GM21737 (cell line): Measurements from ENCODE around the gene IGFLR1.
"Not testable (repeated sequence)": the region's sequence is repeated elsewhere in the genome, so short reads cannot be mapped to it uniquely, and the experiment has no call there.

Source experiments
- ATAC-seq: cut with Tn5 transposase; IDR thresholded peaks from one replicate; pipeline ENCODE4 v1.9.1; 2021; ENCODE audit warnings: mild to moderate bottlenecking, moderate library complexity; ENCODE audit not compliant: unreplicated experiment

IGFLR1 gene

DNA sequence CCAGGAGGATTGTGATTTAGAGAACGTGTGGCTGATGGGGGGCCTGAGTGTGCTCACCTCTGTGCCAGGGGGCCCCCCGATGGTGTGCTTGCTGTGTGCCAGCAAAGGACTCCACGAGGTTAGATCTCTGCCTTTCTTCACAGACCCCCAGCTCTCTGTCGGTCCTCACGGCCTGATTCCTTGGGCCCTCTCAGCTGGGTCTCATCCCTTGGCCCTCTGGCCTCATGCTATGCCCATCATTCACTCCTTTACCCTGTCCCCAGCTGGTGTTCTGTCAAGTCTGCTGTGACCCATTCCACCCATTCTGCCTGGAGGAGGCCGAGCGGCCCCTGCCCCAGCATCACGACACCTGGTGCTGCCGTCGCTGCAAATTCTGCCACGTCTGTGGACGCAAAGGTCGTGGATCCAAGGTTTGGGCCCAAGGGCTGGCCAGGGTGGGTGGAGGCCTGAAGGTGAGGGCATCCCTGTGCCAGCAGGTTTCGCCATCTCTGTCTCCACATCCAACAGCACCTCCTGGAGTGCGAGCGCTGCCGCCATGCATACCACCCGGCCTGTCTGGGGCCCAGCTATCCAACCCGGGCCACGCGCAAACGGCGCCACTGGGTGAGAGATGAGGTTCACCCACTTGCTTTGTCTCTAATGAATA lies 16.9 kb downstream of the IGFLR1 start:
- ATAC-seq = no peak

DNA sequence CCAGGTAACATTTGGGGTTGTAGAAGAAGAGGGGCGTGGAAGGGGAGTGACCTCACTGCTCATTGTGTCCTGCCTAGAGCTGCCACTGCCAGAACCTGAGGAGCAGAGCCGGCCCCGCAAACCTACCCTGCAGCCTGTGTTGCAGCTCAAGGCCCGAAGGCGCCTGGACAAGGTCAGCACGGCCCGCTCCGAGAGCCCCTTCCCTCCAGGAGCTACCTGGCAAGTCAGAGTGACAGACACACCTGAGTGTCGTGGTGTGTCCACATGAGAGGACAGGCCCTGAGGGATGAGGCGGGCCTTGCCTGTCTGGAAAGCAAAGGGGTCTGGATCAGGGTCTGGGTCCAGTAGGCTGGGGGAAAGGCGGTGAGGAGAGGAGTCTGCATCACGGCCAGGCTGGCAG lies 17.7 kb downstream of the IGFLR1 start:
- ATAC-seq = no peak

DNA sequence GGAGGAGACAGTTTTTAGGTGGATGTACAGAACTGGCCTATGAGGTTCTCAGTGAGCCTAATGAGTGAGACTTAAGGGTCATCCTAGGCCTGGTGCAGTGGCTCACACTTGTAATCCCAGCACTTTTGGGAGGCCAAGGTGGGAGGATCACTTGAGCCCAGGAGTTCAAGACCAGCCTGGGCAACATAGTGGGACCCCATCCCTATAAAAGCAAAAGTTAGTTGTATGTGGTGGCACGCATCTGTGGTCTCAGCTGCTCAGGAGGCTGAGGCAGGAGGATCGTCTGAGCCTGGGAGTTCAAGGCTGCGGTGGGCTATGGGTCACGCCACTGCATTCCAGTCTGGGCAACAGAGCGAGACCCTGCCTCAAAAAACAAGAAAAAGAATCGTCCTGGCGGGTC lies 18.1 kb downstream of the IGFLR1 start:
- ATAC-seq = not testable (repeated sequence)

DNA sequence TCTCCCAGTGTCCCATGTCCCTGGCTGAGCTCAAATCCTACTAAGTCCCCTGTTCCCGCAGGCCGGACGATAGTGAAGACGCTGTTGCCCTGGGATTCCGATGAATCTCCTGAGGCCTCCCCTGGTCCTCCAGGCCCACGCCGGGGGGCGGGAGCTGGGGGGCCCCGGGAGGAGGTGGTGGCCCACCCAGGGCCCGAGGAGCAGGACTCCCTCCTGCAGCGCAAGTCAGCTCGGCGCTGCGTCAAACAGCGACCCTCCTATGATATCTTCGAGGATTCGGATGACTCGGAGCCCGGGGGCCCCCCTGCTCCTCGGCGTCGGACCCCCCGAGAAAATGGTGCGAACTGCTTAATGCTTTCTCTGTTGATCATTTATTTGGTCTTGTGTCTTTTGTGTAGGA lies 18.6 kb downstream of the IGFLR1 start:
- ATAC-seq = no peak

DNA sequence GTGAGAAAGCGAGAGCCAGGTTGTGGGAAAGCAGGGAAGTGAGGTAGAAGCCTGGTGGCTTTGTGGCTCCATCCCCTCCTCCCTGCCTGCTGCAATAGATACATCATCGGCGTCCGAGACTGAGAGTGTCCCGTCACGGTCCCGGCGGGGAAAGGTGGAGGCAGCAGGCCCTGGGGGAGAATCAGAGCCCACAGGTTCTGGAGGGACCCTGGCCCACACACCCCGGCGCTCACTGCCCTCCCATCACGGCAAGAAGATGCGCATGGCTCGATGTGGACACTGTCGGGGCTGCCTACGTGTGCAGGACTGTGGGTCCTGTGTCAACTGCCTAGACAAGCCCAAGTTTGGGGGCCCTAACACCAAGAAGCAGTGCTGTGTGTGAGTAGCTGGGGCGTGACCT lies 19.4 kb downstream of the IGFLR1 start:
- no peak for ATAC-seq

DNA sequence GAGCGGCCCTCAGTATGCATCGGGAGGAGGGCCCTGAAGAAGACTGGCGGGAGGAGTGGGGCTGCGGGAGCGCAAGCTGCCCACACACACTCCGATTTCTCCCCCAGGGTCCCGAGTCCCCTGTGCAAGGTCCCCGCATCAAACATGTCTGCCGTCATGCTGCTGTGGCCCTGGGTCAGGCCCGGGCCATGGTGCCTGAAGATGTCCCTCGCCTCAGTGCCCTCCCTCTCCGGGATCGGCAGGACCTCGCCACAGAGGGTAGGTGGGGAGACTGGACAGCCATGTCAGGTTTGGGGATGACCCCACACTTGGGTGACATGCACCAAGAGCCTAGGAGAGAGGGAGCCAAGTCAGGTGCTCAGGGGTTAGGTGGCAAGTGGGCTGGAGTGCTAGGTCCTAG lies 19.8 kb downstream of the IGFLR1 start:
- ATAC-seq = no peak

DNA sequence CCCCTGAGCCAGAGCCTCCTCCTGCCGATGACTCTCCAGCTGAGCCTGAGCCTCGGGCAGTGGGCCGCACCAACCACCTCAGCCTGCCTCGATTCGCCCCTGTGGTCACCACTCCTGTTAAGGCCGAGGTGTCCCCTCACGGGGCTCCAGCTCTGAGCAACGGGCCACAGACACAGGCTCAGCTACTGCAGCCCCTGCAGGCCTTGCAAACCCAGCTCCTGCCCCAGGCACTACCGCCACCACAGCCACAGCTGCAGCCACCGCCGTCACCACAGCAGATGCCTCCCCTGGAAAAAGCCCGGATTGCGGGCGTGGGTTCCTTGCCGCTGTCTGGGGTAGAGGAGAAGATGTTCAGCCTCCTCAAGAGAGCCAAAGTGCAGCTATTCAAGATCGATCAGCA lies 20.9 kb downstream of the IGFLR1 start:
- ATAC-seq = no peak

DNA sequence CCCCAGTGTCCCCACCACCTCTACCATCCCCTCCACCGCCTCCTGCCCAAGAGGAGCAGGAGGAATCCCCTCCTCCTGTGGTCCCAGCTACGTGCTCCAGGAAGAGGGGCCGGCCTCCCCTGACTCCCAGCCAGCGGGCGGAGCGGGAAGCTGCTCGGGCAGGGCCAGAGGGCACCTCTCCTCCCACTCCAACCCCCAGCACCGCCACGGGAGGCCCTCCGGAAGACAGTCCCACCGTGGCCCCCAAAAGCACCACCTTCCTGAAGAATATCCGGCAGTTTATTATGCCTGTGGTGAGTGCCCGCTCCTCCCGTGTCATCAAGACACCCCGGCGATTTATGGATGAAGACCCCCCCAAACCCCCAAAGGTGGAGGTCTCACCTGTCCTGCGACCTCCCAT lies 21.6 kb downstream of the IGFLR1 start:
- no peak for ATAC-seq

DNA sequence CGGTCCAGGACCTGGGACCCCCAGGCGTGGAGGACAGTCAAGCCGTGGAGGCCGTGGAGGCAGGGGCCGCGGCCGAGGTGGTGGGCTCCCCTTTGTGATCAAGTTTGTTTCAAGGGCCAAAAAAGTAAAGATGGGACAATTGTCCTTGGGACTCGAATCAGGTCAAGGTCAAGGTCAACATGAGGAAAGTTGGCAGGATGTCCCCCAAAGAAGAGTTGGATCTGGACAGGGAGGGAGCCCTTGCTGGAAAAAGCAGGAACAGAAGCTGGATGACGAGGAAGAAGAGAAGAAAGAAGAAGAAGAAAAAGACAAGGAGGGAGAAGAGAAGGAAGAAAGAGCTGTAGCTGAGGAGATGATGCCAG lies 22.1 kb downstream of the IGFLR1 start:
- no peak for ATAC-seq

DNA sequence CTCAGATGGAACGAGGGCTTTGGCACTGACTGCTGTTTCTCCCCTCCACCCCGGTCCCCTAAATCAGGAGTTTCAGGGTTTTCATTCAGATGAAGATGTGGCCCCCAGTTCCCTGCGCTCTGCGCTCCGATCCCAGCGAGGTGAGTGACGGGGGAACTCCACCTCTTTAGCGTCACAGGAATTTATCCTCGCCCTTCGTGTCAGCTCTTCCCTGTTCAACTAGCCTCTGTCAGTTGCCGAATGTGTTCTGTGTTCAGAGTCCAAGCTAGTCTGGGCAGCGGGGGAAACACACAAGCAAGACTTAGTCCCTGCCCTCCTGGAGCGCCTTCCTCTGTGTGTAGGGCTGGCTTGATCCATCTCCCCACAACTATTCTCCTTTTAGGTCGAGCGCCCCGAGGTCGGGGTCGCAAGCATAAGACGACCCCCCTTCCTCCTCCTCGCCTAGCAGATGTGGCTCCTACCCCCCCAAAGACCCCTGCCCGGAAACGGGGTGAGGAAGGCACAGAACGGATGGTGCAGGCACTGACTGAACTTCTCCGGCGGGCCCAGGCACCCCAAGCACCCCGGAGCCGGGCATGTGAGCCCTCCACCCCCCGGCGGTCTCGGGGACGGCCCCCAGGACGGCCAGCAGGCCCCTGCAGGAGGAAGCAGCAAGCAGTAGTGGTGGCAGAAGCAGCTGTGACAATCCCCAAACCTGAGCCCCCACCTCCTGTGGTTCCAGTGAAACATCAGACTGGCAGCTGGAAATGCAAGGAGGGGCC lies 22.7 kb downstream of the IGFLR1 start:
- ATAC-seq = no peak

DNA sequence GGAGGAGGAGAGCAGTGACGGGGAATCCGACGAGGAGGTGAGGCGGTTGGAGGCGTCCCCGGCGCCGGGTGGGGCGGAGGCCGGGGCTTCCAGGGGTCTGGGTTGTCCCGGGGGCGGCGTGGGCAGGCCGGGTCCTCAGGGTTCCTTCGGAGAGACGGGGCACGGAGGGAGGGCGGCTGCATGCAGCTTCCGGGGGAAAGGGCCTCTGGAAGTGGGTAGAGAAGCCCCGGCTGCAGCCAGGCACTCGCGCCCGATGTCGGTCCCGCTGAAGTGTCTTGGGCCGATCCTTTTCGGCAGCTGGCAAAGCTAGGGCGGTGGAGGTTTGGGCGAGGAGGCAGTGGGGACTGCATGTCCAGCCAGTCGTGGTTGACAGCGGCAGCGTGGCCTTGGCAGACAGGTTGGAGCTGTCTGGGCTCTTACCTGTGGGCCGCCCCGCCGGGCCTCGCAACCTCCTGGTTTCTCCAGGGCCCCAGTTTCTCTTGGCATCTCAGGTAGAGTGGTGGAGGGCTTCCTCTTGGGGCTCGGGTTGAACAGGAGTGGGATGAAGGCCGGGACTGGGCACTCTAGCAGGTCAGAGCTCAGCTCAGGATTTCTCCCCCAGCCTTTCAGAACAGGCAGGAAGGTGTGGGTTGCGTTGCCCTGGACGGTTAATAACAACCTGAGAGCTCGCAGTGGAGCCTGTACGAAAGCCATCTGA lies 23.8 kb downstream of the IGFLR1 start:
- no peak for ATAC-seq

DNA sequence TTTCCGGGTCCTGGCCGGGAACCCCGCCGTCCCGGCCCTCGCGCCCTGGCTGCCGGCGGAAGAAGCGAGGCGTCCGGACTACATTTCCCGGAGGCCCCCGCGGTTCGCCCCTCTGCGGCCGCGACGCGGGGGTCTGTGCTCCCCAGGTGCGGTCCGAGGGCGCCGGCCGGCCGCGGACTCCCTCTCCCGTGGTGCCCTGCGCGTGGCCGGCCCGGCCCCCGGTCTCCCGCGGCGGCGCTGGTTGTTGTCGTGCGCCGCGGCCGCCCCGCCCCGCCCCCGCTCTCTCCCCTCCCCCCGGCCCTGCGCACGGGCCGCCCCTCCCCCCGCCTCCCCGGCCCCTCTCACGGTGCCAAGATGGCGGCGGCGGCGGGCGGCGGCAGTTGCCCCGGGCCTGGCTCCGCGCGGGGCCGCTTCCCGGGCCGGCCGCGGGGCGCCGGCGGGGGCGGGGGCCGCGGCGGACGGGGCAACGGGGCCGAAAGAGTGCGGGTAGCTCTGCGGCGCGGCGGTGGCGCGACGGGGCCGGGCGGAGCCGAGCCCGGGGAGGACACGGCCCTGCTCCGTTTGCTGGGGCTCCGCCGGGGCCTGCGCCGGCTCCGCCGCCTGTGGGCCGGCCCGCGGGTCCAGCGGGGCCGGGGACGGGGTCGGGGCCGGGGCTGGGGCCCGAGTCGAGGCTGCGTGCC lies 24.4 kb downstream of the IGFLR1 start, which contains the start of gene KMT2B:
KMT2B (plus strand) TSS at position 339 of the 680 bp plus-strand sequence; CDS start at position 355, 16 bp downstream.
- ATAC-seq = no peak

DNA sequence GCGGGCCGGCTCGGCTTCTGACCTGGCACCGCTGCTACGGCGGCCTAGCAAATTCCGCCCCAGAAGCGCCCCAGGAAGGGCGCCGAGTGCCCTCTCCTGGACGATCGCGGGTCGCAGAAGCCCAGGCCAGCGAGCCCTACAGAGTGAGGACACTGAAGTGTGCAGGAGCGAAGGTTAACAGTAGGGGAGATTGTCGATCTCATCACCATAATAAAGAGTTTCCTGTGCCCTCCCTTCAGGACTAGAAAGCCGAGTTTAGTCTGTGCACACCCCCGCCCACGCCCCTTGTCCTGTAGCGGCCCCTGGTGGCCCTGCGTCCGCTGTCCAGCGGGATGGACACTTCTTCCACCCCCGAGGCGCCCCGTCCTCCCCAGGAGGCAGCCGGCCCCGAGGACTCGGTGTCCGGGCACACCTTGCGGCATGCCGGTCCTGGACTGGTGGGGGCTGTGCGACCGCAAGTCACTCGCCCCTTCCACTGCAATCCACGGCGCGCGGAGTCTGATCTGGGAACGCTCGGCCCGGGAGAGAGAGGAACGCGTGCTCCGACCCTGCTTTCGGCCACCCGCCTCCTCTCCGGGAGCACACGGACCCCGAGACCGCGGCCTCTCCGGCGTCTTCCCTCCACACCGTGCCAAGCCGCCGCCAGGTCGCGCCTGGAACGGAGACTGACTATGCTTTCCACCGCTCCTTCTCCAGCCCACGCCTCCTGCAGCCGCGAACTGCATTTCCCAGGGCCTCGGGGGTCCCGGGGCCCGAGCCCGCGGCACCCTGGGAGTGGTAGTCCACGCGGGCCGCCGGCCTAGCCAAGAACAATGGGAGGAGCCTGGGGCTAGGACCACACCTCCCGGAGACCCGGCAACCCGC lies 25.2 kb downstream of the IGFLR1 start:
- peak; percentile 58 for ATAC-seq

DNA sequence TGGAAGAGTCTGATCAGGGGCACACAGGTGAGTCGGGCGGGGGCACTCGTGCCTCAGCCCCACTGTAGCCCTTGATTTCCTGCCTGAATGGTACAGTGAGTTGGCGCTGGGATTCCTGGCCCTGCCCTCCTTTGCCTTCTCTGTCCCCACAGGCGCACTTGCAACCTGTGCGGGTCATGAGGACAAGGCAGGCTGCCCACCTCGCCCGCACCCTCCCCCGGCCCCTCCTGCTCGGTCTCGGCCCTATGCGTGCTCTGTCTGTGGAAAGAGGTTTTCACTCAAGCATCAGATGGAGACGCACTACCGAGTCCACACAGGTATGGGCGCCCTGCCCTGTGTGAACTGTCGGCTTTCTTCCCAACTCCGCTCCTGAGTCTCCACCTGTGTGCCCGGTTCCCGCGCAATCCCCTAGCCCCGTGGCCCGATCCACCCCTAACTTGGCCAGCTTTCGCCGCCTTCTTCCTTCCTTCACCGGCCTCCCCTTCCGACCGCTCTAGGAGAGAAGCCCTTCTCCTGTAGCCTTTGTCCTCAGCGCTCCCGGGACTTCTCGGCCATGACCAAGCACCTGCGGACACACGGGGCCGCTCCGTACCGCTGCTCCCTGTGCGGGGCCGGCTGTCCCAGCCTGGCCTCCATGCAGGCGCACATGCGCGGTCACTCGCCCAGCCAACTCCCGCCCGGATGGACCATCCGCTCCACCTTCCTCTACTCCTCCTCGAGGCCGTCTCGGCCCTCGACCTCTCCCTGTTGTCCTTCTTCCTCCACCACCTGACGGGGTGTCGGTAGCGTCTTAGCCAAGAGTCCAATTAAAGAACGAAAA lies 26.1 kb downstream of the IGFLR1 start:
- no peak for ATAC-seq

DNA sequence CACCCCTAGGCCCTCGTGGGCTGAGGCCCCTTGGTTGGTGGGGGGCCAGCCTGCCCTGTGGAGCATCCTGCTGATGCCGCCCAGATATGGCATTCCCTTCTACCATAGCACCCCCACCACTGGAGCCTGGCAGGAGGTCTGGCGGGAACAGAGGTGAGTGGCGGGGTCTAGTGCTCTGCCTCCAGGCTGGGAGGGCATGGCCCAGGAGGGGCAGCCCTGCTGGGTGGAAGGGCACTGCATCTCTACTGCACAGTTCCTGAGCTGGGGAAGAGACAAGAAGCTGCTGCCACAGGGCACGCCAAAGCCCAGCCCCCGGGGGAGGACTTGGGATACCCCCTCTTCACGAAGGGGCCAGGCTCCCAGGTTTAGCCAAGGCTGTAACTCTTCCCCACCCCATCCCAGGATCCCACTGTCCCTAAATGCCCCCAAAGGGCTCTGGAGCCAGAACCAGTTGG lies 26.9 kb downstream of the IGFLR1 start:
- no peak for ATAC-seq

DNA sequence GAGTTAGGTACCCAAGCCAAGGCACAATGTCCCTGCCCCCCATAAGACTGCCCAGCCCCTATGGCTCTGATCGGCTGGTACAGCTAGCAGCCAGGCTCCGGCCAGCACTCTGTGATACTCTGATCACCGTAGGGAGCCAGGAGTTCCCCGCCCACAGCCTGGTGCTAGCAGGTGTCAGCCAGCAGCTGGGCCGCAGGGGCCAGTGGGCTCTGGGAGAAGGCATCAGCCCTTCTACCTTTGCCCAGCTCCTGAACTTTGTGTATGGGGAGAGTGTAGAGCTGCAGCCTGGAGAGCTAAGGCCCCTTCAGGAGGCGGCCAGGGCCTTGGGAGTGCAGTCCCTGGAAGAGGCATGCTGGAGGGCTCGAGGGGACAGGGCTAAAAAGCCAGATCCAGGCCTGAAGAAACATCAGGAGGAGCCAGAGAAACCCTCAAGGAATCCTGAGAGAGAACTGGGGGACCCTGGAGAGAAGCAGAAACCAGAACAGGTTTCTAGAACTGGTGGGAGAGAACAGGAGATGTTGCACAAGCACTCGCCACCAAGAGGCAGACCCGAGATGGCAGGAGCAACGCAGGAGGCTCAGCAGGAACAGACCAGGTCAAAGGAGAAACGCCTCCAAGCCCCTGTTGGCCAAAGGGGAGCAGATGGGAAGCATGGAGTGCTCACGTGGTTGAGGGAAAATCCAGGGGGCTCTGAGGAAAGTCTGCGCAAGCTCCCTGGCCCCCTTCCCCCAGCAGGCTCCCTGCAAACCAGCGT lies 27.5 kb downstream of the IGFLR1 start:
- no peak for ATAC-seq

DNA sequence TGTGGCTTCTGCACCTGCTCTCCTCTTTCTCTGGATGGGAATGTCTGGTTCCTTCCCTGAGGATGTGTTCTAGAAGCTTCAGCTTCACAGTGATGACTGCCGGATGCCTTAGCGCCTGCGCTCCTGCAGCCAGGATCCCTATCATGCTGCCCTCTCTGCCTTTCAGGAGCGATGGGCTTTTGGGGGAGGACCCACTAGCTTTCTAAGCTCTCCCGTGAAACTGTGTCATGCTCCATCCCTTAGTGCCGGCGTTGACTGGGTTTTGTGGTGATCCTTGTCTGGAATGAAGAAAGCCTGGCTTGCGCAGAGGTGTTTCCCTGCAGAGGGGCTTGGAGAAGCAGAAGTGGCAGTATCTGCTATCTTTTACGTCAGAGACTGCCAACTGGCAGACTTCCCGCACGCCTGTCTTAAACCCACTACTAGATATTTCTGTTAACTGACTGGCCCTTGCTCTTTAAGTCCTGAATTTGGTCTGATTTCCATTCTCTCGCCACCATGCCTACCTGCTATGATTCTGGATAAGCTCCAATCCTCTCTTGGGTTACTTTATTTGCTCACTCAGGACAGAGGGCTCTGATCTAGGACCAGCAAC lies 28.3 kb downstream of the IGFLR1 start:
- no peak for ATAC-seq

DNA sequence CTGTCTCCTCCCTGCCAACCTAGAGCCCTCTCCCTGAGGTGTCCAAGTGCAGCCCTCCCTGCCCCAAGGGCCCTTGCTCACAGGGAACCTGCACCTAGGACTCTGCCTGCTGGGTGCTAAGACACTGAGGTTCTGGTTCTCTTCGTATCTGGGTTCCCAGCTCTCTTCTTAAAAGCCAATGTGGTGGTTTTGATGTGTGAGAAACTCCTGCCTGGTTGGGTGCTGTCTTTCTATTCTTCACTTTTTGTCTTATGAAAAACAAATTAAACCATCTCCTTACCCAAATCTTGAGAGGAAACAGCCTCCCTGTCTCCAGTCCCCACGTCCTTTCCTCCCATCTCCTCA lies 28.8 kb downstream of the IGFLR1 start:
- ATAC-seq = no peak
